ENCODE measurements around the gene LRG1. TPM values are rescaled to one million over a fixed set of nuclear protein-coding genes. Genes with fewer than 3 reads are reported as not detected.

Gene LRG1
- total RNA-seq, 1 experiment from 2014 or later = 0.81 TPM

GRCh38 chr19:4580961-4581665, 41.3 kb upstream of the LRG1 start (continued):
- TF ChIP-seq ZNF396 (CRISPR knock-in tag; IDR thresholded peaks at IDR 0.05; ENCODE audit: borderline replicate concordance) = no peak
- TF ChIP-seq ZNF263 (CRISPR knock-in tag; IDR thresholded peaks at IDR 0.05; ENCODE audit: low read depth) = no peak
- no peak for TF ChIP-seq TP53 (CRISPR knock-in tag; IDR thresholded peaks at IDR 0.05)
- TF ChIP-seq GRHL2 (CRISPR knock-in tag; IDR thresholded peaks at IDR 0.05; ENCODE audit: insufficient replicate concordance, severe bottlenecking) = no peak
- TF ChIP-seq, protein P1, sequence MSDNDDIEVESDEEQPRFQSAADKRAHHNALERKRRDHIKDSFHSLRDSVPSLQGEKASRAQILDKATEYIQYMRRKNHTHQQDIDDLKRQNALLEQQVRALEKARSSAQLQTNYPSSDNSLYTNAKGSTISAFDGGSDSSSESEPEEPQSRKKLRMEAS (CRISPR knock-in tag; IDR thresholded peaks at IDR 0.05) = no peak
- TF ChIP-seq CDX4 (CRISPR knock-in tag; IDR thresholded peaks at IDR 0.05; ENCODE audit: borderline replicate concordance) = no peak
- TF ChIP-seq RELA (CRISPR knock-in tag; IDR thresholded peaks at IDR 0.05; ENCODE audit: borderline replicate concordance) = no peak
- TF ChIP-seq MYBL2 (CRISPR knock-in tag; IDR thresholded peaks at IDR 0.05) = no peak
- no peak for TF ChIP-seq SMAD3 (CRISPR knock-in tag; IDR thresholded peaks at IDR 0.05; ENCODE audit: borderline replicate concordance)

DNA sequence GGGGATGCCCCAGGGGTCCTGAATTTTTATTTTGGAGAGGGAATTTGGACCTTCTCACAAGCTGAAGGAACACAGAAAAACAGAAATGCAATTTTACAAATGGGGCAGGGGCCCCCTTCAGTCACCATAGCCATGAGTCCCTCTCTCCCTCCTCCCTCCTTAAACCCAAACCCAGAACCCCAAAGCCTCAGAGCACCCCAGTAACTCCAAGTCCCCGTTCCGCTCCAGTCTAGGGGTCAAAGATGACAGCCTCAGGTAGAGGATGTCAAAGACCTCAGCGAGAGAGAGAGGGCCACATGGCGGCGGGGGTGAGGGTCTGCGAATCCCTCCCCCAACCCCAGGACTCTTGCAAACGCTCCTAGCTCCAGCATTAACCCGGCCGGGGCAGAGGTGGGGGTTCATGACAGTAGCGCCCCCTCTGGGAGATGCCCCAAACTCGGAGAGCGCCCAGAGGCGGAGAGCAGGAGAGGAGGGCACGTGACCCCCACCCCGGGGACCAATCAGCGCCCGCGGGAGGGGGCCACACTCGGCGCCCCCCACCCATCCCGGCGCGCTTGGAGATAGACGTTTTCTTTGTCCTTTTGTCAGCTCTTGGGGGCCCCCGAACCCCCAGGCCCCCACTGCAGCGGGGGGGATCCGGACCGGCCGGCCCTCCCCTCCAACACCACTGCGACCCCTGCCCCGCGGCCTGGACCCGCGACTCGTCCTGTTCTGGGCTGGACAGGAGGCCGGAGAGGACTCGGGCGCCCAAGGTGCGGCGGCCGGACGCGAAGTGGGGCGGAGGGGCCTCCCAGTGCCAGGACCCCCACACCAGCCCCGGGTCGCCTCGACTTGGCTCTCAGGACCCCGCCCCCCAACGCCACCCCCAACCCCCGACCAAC, 40.4 kb upstream of the LRG1 start:
- Mint-ChIP-seq H3K4me1 (peaks cover 24% of the 10 kb centered on the region), H3K27me3 (ENCODE audit: low read depth) (peaks cover 28% of the 10 kb centered on the region), H3K4me3 (peak overlapping the region; percentile 75), H3K9me3 (no peaks in the 10 kb centered on the region), H3K27ac (no peak overlapping the region), H3K36me3 (no peaks in the 10 kb centered on the region)
- ATAC-seq (peak; percentile 38), DNase-seq (ENCODE audit: low spot score) (peak; percentile 77)
- CTCF ChIA-PET = interaction anchor here (0.5 to 3.6 kb wide), 25 partner anchors 8 to 617 kb away, joined by 3 to 32 read pairs (median 4); partner anchors contain the start of gene PLIN5
- POLR2A ChIA-PET = no interaction called here
- TF ChIP-seq, protein P2, sequence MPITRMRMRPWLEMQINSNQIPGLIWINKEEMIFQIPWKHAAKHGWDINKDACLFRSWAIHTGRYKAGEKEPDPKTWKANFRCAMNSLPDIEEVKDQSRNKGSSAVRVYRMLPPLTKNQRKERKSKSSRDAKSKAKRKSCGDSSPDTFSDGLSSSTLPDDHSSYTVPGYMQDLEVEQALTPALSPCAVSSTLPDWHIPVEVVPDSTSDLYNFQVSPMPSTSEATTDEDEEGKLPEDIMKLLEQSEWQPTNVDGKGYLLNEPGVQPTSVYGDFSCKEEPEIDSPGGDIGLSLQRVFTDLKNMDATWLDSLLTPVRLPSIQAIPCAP (CRISPR knock-in tag; IDR thresholded peaks at IDR 0.05) = no peak
- TF ChIP-seq USF1 (CRISPR knock-in tag; IDR thresholded peaks at IDR 0.05) = peak; percentile 95
- no peak for TF ChIP-seq ZNF121 (CRISPR knock-in tag; IDR thresholded peaks at IDR 0.05)
- TF ChIP-seq, protein P3, sequence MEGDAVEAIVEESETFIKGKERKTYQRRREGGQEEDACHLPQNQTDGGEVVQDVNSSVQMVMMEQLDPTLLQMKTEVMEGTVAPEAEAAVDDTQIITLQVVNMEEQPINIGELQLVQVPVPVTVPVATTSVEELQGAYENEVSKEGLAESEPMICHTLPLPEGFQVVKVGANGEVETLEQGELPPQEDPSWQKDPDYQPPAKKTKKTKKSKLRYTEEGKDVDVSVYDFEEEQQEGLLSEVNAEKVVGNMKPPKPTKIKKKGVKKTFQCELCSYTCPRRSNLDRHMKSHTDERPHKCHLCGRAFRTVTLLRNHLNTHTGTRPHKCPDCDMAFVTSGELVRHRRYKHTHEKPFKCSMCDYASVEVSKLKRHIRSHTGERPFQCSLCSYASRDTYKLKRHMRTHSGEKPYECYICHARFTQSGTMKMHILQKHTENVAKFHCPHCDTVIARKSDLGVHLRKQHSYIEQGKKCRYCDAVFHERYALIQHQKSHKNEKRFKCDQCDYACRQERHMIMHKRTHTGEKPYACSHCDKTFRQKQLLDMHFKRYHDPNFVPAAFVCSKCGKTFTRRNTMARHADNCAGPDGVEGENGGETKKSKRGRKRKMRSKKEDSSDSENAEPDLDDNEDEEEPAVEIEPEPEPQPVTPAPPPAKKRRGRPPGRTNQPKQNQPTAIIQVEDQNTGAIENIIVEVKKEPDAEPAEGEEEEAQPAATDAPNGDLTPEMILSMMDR (IDR thresholded peaks at IDR 0.05) = peak; percentile 26; the same call in 1 of the 2 replicates
- TF ChIP-seq FOXK1 (CRISPR knock-in tag; IDR thresholded peaks at IDR 0.05) = no peak
- TF ChIP-seq ZNF416 (CRISPR knock-in tag; IDR thresholded peaks at IDR 0.05) = no peak
- peak; percentile 74 for TF ChIP-seq NFYB (CRISPR knock-in tag; conservative IDR thresholded peaks at IDR 0.05; ENCODE audit: low read depth)
- TF ChIP-seq E2F5 (CRISPR knock-in tag; IDR thresholded peaks at IDR 0.05) = no peak
- TF ChIP-seq SP1 (CRISPR knock-in tag; conservative IDR thresholded peaks at IDR 0.05) = 0 out of 2 replicates have a peak, but pooled peaks have one; percentile 39
- no peak for TF ChIP-seq STAT6 (CRISPR knock-in tag; conservative IDR thresholded peaks at IDR 0.05; ENCODE audit: low read depth)
- peak; percentile 96 for TF ChIP-seq USF2 (CRISPR knock-in tag; IDR thresholded peaks at IDR 0.05)
- TF ChIP-seq ZNF423 (CRISPR knock-in tag; IDR thresholded peaks at IDR 0.05) = peak; percentile 37; the same call in 1 of the 2 replicates
- TF ChIP-seq, protein P4, sequence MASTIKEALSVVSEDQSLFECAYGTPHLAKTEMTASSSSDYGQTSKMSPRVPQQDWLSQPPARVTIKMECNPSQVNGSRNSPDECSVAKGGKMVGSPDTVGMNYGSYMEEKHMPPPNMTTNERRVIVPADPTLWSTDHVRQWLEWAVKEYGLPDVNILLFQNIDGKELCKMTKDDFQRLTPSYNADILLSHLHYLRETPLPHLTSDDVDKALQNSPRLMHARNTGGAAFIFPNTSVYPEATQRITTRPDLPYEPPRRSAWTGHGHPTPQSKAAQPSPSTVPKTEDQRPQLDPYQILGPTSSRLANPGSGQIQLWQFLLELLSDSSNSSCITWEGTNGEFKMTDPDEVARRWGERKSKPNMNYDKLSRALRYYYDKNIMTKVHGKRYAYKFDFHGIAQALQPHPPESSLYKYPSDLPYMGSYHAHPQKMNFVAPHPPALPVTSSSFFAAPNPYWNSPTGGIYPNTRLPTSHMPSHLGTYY (CRISPR knock-in tag; IDR thresholded peaks at IDR 0.05) = no peak
- no peak for TF ChIP-seq NR1H2 (CRISPR knock-in tag; IDR thresholded peaks at IDR 0.05)
- TF ChIP-seq MXD4 (CRISPR knock-in tag; IDR thresholded peaks at IDR 0.05; ENCODE audit: borderline replicate concordance) = no peak

All from WTC11 (cell line).